ENCODE measurements around the gene MMAA.
A peak's percentile ranks its signal among the peaks of the same experiment; 100 is the strongest.

MMAA gene

GRCh38 chr4:145602129-145602760, 16.9 kb upstream of the MMAA start:
- H3K79me2 ChIP-seq (ENCODE audit: control insufficient read depth, low read length): no peaks in the 10 kb centered on the region
- no peaks in the 10 kb centered on the region for H3K36me3 ChIP-seq (ENCODE audit: control insufficient read depth, low read length)
- no peak overlapping the region for H3K4me3 ChIP-seq (ENCODE audit: low read length)
- no peak for TF ChIP-seq EZH2phosphoT487 (IDR thresholded peaks at IDR 0.05; ENCODE audit: borderline replicate concordance, low read length)
- TF ChIP-seq CTCF (IDR thresholded peaks at IDR 0.05; ENCODE audit: low read depth, low read length, poor library complexity, severe bottlenecking): no peak
- no peak overlapping the region for H3K27ac ChIP-seq (ENCODE audit: low read depth, low read length)
- no peak overlapping the region for H3K4me2 ChIP-seq (ENCODE audit: low read length)
- H3K4me1 ChIP-seq (ENCODE audit: control insufficient read depth, low read length): no peaks in the 10 kb centered on the region
- no peaks in the 10 kb centered on the region for H3K9me2 ChIP-seq (replicated peaks; ENCODE audit: control insufficient read depth, low read length)
- H3F3A ChIP-seq (ENCODE audit: control insufficient read depth, insufficient read depth): no peaks in the 10 kb centered on the region
- H3K9me3 ChIP-seq (ENCODE audit: control insufficient read depth, insufficient read depth, low read length): peaks cover 4% of the 10 kb centered on the region; the same call in 1 of the 2 replicates
- no peaks in the 10 kb centered on the region for H4K20me1 ChIP-seq (ENCODE audit: control insufficient read depth, insufficient read depth, low read depth, low read length)
- no peaks in the 10 kb centered on the region for H3K27me3 ChIP-seq (ENCODE audit: control insufficient read depth, low read length)

GRCh38 chr4:145605941-145606340, 13.2 kb upstream of the MMAA start:
- Histone ChIP-seq H3K9me2 (replicated peaks; ENCODE audit: control insufficient read depth, low read length) (no peaks in the 10 kb centered on the region), H3K27ac (ENCODE audit: low read depth, low read length) (no peak overlapping the region), H3K4me1 (ENCODE audit: control insufficient read depth, low read length) (peaks cover 18% of the 10 kb centered on the region), H3K79me2 (ENCODE audit: control insufficient read depth, low read length) (no peaks in the 10 kb centered on the region), H3K4me2 (ENCODE audit: low read length) (no peak overlapping the region), H3K4me3 (ENCODE audit: low read length) (no peak overlapping the region), H3K27me3 (ENCODE audit: control insufficient read depth, low read length) (no peaks in the 10 kb centered on the region), H3K9me3 (ENCODE audit: control insufficient read depth, insufficient read depth, low read length) (peaks cover 4% of the 10 kb centered on the region; the same call in 1 of the 2 replicates), H3F3A (ENCODE audit: control insufficient read depth, insufficient read depth) (no peaks in the 10 kb centered on the region), H4K20me1 (ENCODE audit: control insufficient read depth, insufficient read depth, low read depth, low read length) (no peaks in the 10 kb centered on the region), H3K36me3 (ENCODE audit: control insufficient read depth, low read length) (no peaks in the 10 kb centered on the region)
- TF ChIP-seq CTCF (IDR thresholded peaks at IDR 0.05; ENCODE audit: low read depth, low read length, poor library complexity, severe bottlenecking): no peak
- no peak for TF ChIP-seq EZH2phosphoT487 (IDR thresholded peaks at IDR 0.05; ENCODE audit: borderline replicate concordance, low read length)

GRCh38 chr4:145609481-145610427, 9.4 kb upstream of the MMAA start:
- H3K4me2 ChIP-seq (ENCODE audit: low read length): peak overlapping the region; percentile 47
- peaks cover 18% of the 10 kb centered on the region for H3K4me1 ChIP-seq (ENCODE audit: control insufficient read depth, low read length)
- H3K4me3 ChIP-seq (ENCODE audit: low read length): no peak overlapping the region
- H3K36me3 ChIP-seq (ENCODE audit: control insufficient read depth, low read length): no peaks in the 10 kb centered on the region
- H3K9me2 ChIP-seq (replicated peaks; ENCODE audit: control insufficient read depth, low read length): no peaks in the 10 kb centered on the region
- no peaks in the 10 kb centered on the region for H3K27me3 ChIP-seq (ENCODE audit: control insufficient read depth, low read length)
- no peak for TF ChIP-seq EZH2phosphoT487 (IDR thresholded peaks at IDR 0.05; ENCODE audit: borderline replicate concordance, low read length)
- TF ChIP-seq CTCF (IDR thresholded peaks at IDR 0.05; ENCODE audit: low read depth, low read length, poor library complexity, severe bottlenecking): peak; percentile 81
- H3K9me3 ChIP-seq (ENCODE audit: control insufficient read depth, insufficient read depth, low read length): peaks cover 4% of the 10 kb centered on the region; the same call in 1 of the 2 replicates
- no peaks in the 10 kb centered on the region for H3K79me2 ChIP-seq (ENCODE audit: control insufficient read depth, low read length)
- no peaks in the 10 kb centered on the region for H4K20me1 ChIP-seq (ENCODE audit: control insufficient read depth, insufficient read depth, low read depth, low read length)
- H3F3A ChIP-seq (ENCODE audit: control insufficient read depth, insufficient read depth): no peaks in the 10 kb centered on the region
- peak overlapping the region; percentile 17; the same call in 1 of the 2 replicates for H3K27ac ChIP-seq (ENCODE audit: low read depth, low read length)

Measured in DOHH2 (cell line).